GM18502 (cell line): ENCODE data around the gene ONECUT1.

Experiments
- ATAC-seq: cut with Tn5 transposase; IDR thresholded peaks from one replicate; pipeline ENCODE4 v1.9.1; 2021; ENCODE audit warnings: mild to moderate bottlenecking; ENCODE audit not compliant: unreplicated experiment, poor library complexity

The ONECUT1 gene

GRCh38 chr15:52797625-52798501 is 7.7 kb upstream of the ONECUT1 start:
- ATAC-seq = no peak

- ATAC-seq = no peak
Measured at GRCh38 chr15:52796753-52797520, 6.8 kb upstream of the ONECUT1 start.

GRCh38 chr15:52796228-52796521 is 6.0 kb upstream of the ONECUT1 start:
- no peak for ATAC-seq

GRCh38 chr15:52795464-52796227 is 5.5 kb upstream of the ONECUT1 start:
- no peak for ATAC-seq

GRCh38 chr15:52794665-52795463 is 4.7 kb upstream of the ONECUT1 start:
- no peak for ATAC-seq

- ATAC-seq = no peak
Measured at GRCh38 chr15:52791776-52792175, 1.6 kb upstream of the ONECUT1 start.

- ATAC-seq = no peak
Measured at GRCh38 chr15:52790941-52791751, 1.0 kb upstream of the ONECUT1 start.

- ATAC-seq = no peak
Measured at GRCh38 chr15:52789601-52790168, 451 bp downstream of the ONECUT1 start.

- no peak for ATAC-seq
Measured at GRCh38 chr15:52789008-52789600, 1.0 kb downstream of the ONECUT1 start.

- ATAC-seq = no peak
Measured at GRCh38 chr15:52788099-52788986, 1.8 kb downstream of the ONECUT1 start.

GRCh38 chr15:52787549-52788098 is 2.5 kb downstream of the ONECUT1 start:
- ATAC-seq = no peak

GRCh38 chr15:52787123-52787503 is 3.0 kb downstream of the ONECUT1 start:
- no peak for ATAC-seq

- no peak for ATAC-seq
Measured at GRCh38 chr15:52786436-52787122, 3.6 kb downstream of the ONECUT1 start.

- ATAC-seq = no peak
Measured at GRCh38 chr15:52785672-52786406, 4.3 kb downstream of the ONECUT1 start.

GRCh38 chr15:52784799-52785671 is 5.1 kb downstream of the ONECUT1 start:
- no peak for ATAC-seq
